Measurements from ENCODE around the gene COL27A1. TPM values are rescaled to one million over a fixed set of nuclear protein-coding genes. Genes with fewer than 3 reads are reported as not detected.

Gene COL27A1
- polyA plus RNA-seq, 1 donor (not counting 4 experiments of a cell fraction or from before 2014, with no cell fraction given), result 14.0 TPM

DNA sequence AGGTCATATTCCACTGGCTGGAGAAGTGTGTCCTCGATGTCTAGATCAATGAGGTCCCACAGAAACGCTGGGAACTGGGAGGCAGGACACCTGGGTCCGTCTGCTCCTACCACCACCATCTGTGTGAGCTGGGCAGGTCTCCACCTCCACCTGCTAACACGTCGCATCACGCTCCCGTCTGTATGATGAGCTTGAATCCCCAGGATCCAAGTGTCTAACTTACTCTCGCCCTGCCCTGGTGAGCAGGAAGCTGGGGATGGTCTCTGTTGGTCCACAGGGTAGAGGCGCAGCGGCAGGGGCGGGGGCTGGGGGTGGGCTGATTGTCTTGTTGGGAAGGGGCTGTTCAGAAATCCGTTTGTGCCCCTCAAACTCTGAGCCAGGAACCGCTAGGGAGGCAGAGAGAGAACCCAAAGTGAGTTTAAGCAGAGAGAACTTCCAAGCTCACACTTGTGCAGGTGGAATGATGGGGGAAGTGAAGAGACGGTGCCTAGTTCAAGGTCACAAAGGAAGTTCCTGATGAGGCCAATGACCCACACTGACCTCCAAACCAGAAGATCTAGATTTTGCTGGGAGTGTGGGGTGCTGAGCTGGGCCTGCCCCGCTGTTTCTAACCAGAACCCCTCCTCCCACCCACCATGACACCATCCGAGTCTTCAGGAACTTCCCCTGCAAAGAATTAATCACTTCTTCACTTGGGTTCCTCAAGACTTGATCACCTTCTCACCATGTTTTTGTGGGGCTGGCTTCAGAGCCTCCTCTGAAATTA, 195.5 kb downstream of the COL27A1 start:
- Histone ChIP-seq H3K27ac (ENCODE audit: control insufficient read depth, insufficient read depth, low read length) (no peak overlapping the region), H3K27me3 (ENCODE audit: control insufficient read depth, extremely low read depth, insufficient read depth, low read length) (no peaks in the 10 kb centered on the region), H3K79me2 (ENCODE audit: control insufficient read depth, insufficient read depth, low read length) (no peaks in the 10 kb centered on the region), H3K9me3 (ENCODE audit: control insufficient read depth, low read depth, low read length) (no peaks in the 10 kb centered on the region), H3K9ac (ENCODE audit: control insufficient read depth, extremely low read depth, insufficient read depth, low read length) (no peak overlapping the region), H3K4me2 (ENCODE audit: control insufficient read depth, extremely low read depth, insufficient read depth, low read depth, low read length) (no peak overlapping the region), H4K20me1 (ENCODE audit: control insufficient read depth, extremely low read depth, insufficient read depth, low read length) (no peaks in the 10 kb centered on the region), H3K4me1 (ENCODE audit: control insufficient read depth, extremely low read depth, insufficient read depth, low read length) (peaks cover 15% of the 10 kb centered on the region), H3K36me3 (ENCODE audit: control insufficient read depth in 2 of 2, extremely low read depth in 1 of 2, insufficient read depth in 2 of 2, low read length in 2 of 2) (peaks cover 1 to 10% of the 10 kb centered on the region in 2 experiments), H3K4me3 (ENCODE audit: control insufficient read depth in 2 of 3, extremely low read depth in 1 of 3, insufficient read depth in 2 of 3, low read depth in 1 of 3, low read length in 3 of 3) (no peak overlapping the region), H2AFZ (ENCODE audit: control insufficient read depth, low read length) (no peak overlapping the region), H3K9me1 (ENCODE audit: control insufficient read depth, extremely low read depth, insufficient read depth, low read length) (no peaks in the 10 kb centered on the region)
- dilution Hi-C loops (cut with MboI; ENCODE audit: extremely low pct_ligation_motif_present, low sequenced_read_pairs), result no loop called here
- FAIRE-seq (no peak), DNase-seq (ENCODE audit: low read depth, low spot score) (no peak)
- no peak for TF ChIP-seq EZH2 (IDR thresholded peaks at IDR 0.05; ENCODE audit: low read length)

GRCh38 chr9:114351932-114352331, 196.6 kb downstream of the COL27A1 start:
- no peaks in the 10 kb centered on the region for H3K27me3 ChIP-seq (ENCODE audit: control insufficient read depth, extremely low read depth, insufficient read depth, low read length)
- H3K79me2 ChIP-seq (ENCODE audit: control insufficient read depth, insufficient read depth, low read length), result no peaks in the 10 kb centered on the region
- DNase-seq (ENCODE audit: low read depth, low spot score) (no peak), FAIRE-seq (no peak)
- peaks cover 0 to under 1% of the 10 kb centered on the region in 2 experiments for H3K36me3 ChIP-seq (ENCODE audit: control insufficient read depth in 2 of 2, extremely low read depth in 1 of 2, insufficient read depth in 2 of 2, low read length in 2 of 2)
- H3K9ac ChIP-seq (ENCODE audit: control insufficient read depth, extremely low read depth, insufficient read depth, low read length), result no peak overlapping the region
- peaks cover 15% of the 10 kb centered on the region for H3K4me1 ChIP-seq (ENCODE audit: control insufficient read depth, extremely low read depth, insufficient read depth, low read length)
- no peak overlapping the region for H3K4me3 ChIP-seq (ENCODE audit: control insufficient read depth in 2 of 3, extremely low read depth in 1 of 3, insufficient read depth in 2 of 3, low read depth in 1 of 3, low read length in 3 of 3)
- H3K9me1 ChIP-seq (ENCODE audit: control insufficient read depth, extremely low read depth, insufficient read depth, low read length), result no peaks in the 10 kb centered on the region
- no peaks in the 10 kb centered on the region for H3K9me3 ChIP-seq (ENCODE audit: control insufficient read depth, low read depth, low read length)
- H3K4me2 ChIP-seq (ENCODE audit: control insufficient read depth, extremely low read depth, insufficient read depth, low read depth, low read length), result no peak overlapping the region
- no peak for TF ChIP-seq CTCF (optimal IDR thresholded peaks at IDR 0.05 in 1 of 3, IDR thresholded peaks at IDR 0.05 in 1 of 3, conservative IDR thresholded peaks at IDR 0.05 in 1 of 3; ENCODE audit: extremely low read depth in 1 of 3, insufficient read depth in 2 of 3, low read length in 3 of 3)
- no peak for TF ChIP-seq EZH2 (IDR thresholded peaks at IDR 0.05; ENCODE audit: low read length)
- no peak overlapping the region for H3K27ac ChIP-seq (ENCODE audit: control insufficient read depth, insufficient read depth, low read length)
- no peak overlapping the region for H2AFZ ChIP-seq (ENCODE audit: control insufficient read depth, low read length)
- dilution Hi-C loops (cut with MboI; ENCODE audit: extremely low pct_ligation_motif_present, low sequenced_read_pairs), result no loop called here
- H4K20me1 ChIP-seq (ENCODE audit: control insufficient read depth, extremely low read depth, insufficient read depth, low read length), result no peaks in the 10 kb centered on the region

Measured in keratinocyte (primary cell).